Activated CD4-positive, alpha-beta T cell treated with anti-CD3 and anti-CD28 coated beads for 24 hours (primary cell): ENCODE measurements around the gene CLCN2.
A peak's percentile ranks its signal among the peaks of the same experiment; 100 is the strongest.

Experiments used
- DNase-seq, 2 donors: peaks; one replicate each; pipeline ENCODE4 v3.0.0-alpha.2; 2020; ENCODE audit warnings: low read depth in 2 of 2

CLCN2 gene

DNA sequence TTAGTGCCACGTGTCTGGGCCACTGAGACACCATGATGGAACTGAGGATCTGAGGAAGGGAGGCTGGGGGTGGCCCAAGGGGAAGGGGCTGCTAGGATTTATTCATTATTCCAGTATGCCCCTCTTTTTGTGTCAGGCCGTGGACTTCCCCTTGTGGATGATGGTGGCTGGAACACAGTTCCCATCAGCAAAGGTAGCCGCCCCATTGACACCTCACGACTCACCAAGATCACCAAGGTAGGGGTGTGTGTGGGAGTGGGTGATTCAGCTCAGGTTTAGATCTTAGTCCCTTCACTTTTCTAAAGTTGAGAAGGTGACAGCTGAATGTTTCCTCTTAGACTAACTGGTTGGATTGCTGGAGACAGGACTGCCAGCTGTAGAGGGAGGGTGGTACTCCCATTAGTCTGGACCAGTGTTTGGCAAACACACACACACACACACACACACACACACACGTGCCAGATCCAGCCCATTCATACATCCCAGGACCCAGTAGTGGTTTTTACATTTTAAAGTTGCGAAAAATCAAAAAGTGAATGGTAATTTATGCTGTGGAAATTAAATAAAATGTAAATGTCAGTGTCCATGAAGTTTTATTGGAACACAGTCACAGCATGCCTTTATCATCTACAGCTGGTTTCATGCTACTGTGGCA lies 35.6 kb downstream of the CLCN2 start:
- peak in 1 of 2 donors; percentile 34 for DNase-seq

GRCh38 chr3:184325269-184325668 lies 36.1 kb downstream of the CLCN2 start:
- DNase-seq, result no peak

GRCh38 chr3:184323696-184324095 lies 37.7 kb downstream of the CLCN2 start:
- no peak for DNase-seq

DNA sequence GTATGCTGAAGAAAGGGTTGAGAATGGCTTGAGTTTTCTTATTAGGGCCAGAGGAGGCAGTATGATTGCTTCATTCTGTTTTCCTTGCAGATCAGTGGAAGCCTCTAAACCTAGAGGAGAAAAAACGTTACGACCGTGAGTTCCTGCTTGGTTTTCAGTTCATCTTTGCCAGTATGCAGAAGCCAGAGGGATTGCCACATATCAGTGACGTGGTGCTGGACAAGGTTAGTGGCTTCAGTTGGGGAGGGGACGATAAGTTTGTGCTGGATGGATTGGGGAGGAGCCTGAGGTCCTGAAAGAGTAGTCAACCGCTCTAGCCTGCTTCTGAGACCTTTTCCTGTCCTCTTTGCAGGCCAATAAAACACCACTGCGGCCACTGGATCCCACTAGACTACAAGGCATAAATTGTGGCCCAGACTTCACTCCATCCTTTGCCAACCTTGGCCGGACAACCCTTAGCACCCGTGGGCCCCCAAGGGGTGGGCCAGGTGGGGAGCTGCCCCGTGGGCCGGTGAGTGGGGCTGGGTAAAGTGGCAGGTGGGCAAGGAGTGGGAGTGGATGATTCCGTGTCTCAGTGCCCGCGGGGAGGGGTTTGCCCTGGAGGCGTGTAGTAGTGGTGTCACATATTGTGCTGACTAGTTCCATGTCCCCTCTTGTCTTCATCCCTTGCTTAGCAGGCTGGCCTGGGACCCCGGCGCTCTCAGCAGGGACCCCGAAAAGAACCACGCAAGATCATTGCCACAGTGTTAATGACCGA lies 38.5 kb downstream of the CLCN2 start:
- DNase-seq, result no peak

GRCh38 chr3:184321666-184322065 lies 39.7 kb downstream of the CLCN2 start:
- DNase-seq, result no peak

DNA sequence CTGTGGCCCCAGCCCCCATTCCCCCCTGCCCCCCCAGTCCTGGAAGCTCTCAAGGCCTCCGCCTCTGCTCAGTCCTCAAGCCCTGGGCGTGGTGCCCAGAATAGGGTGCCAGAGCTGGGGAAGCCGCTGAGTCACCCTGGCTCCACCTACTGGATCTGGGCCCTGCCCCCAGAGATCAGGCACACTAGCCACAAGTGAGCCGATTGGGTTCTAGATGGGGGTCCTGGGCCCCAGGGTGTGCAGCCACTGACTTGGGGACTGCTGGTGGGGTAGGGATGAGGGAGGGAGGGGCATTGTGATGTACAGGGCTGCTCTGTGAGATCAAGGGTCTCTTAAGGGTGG lies 41.3 kb downstream of the CLCN2 start:
- peak; percentile 23 to 35 for DNase-seq

DNA sequence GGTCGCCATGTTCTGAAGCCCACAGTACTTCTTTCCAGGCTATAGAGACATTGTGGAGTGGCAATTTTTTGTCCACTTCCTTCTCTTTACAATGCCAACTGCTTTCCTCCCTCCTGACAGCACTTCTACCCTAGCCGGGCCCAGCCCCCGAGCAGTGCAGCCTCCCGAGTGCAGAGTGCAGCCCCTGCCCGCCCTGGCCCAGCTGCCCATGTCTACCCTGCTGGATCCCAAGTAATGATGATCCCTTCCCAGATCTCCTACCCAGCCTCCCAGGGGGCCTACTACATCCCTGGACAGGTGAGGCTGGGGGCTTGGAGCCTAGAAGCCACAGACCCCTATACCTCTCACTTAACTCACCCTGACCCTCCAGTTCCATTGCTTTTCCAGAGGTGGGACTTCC lies 44.2 kb downstream of the CLCN2 start:
- DNase-seq, result no peak

- DNase-seq, result no peak
These were observed 44.6 kb downstream of the CLCN2 start for GRCh38 chr3:184316792-184317191.

DNA sequence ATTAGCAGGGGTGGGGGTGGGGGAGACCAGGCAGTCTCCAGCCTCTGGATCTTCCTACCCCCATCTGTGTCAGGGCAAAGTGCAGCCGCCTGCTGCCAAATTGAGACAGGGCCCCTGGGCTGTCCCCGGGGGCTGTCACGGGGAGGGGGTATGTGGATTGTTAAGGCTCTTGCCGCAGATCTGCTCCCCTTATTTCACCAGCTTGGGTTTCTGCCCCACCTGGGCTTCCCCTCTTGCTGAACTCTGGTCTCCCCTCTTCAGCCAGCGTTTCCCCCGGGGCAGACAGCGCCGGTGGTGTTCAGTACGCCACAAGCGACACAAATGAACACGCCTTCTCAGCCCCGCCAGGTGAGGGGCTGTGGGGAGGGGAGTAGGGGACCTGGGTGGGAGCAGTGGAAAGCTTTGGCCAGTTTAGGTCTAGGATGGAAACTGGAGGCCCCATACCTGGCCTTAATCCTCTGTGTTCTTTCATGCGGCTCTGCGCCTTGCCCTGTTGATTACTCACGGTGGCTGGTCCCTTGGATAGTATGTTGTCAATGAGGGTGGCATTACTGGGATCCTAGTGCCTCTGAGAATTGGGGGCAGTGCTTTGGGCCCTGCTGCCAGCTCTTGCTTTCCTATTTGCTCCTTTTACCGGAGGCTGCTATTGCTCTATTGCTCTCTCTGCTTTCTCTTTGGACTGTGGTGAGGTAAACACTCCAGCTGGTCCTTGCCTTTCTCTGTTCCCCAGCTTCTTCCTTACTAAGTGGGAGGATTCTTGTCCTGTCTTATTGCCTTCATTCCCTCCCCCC lies 45.3 kb downstream of the CLCN2 start:
- no peak for DNase-seq

GRCh38 chr3:184315543-184315867 lies 45.9 kb downstream of the CLCN2 start:
- no peak for DNase-seq

- DNase-seq, result peak; percentile 31 to 36
These were observed 46.5 kb downstream of the CLCN2 start for GRCh38 chr3:184314700-184315542.

DNA sequence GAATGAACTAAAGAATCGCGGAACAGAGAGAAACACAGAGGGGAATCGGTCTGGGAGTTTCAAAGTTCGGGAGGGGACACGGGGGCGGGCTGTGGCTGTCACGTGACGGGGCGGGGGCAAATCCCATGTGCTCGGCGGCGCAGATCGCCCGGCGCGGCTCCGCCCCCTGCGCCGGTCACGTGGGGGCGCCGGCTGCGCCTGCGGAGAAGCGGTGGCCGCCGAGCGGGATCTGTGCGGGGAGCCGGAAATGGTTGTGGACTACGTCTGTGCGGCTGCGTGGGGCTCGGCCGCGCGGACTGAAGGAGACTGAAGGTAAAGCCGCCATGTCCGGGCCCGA lies 47.1 kb downstream of the CLCN2 start, which contains the start of gene EIF4G1:
Gene EIF4G1, plus strand, starts transcription at position 244 of the 337 bp plus-strand sequence. CDS start 1,191 bp downstream, outside the sequence.
- DNase-seq, result peak; percentile 87 to 91

GRCh38 chr3:184311633-184312032 lies 49.8 kb downstream of the CLCN2 start:
- no peak for DNase-seq

- DNase-seq, result no peak
These were observed 52.7 kb downstream of the CLCN2 start for GRCh38 chr3:184308744-184309143.

- DNase-seq, result no peak
These were observed 53.5 kb downstream of the CLCN2 start for GRCh38 chr3:184307915-184308314.

GRCh38 chr3:184306341-184306972 lies 54.9 kb downstream of the CLCN2 start:
- DNase-seq, result no peak

DNA sequence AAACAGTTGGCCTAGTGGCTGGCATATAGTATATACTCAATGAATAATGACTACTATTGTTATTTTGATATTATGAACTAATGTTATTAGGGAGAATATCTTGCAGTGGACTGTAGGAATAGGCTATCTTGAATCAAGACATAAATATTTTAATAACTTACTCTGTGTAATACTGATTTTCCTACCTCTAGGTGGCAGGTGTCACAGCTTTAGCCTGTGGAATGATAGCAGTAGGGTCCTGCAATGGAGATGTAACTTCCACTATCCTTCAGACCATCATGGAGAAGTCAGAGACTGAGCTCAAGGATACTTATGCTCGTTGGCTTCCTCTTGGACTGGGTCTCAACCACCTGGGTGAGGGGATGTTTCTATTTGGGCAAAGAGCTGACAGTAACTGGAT lies 55.8 kb downstream of the CLCN2 start:
- no peak for DNase-seq

- no peak for DNase-seq
These were observed 61.1 kb downstream of the CLCN2 start for GRCh38 chr3:184300378-184300720.

DNA sequence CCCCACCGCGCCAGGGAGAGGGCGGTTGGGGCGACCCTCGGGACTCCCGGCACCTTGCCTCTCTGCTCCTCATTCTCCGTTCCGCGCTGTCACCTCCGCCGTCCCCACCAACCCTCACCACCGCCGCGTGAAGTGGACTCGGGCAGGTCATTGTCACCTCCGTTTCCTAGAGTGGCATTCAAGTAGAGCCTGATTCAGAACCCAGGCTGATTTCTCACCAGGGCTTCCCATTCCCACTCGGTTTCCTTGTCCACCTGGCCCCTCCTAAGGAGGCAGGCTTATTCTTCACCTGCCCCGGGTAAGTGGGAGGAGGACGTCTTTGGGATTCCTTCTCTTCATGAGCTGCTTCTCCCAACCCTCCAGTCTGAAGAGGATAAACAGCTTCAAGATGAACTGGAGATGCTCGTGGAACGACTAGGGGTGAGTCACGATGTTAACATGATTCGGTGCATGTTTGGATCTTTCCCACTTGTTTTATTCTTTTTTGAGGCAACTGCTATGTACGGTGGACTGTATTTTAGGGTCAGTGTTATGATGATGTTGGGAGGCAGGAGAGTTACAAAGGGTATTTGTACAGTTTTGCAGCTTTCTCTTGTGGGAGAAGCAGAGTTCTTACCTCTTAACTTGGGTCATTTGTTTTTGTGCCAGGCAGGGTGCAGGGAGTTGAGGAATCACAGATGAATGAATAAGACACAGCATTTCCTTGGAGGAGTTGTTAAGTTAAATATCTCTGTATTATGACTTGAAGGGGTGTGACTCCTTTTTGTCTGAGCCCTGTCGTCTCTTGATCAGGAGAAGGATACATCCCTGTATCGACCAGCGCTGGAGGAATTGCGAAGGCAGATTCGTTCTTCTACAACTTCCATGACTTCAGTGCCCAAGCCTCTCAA lies 61.7 kb downstream of the CLCN2 start:
- DNase-seq, result no peak

DNA sequence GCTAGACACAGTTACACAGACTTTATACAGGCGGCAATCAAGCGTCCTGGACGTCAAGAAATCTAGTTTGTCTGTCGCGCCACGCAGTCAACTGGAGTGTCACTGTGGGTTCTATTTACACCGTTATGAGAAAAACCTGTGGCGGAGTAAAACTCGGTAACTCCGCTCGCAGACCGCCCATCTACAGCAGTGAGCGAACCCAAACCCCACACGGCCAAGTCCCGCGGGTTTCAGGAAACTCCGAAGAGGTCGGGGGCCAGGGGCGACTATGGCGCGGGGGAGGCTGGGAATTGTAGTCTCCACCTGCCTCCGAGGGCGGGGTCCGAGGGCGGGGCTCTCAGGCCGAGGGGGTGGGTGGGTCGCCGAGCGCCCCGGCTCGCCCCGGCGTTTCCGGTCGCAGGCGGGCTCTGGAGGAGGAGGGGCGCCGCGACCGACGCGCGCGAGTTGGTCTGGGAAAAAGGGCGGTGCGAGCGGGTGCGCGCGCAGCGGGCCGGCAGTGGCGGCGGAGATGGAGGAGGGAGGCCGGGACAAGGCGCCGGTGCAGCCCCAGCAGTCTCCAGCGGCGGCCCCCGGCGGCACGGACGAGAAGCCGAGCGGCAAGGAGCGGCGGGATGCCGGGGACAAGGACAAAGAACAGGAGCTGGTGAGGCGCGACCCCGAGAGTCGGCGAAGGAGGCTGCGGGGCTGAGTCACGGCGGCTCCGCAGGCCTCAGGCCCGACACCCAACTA lies 62.5 kb downstream of the CLCN2 start, which contains the start of gene PSMD2:
Gene PSMD2, plus strand, starts transcription at position 483 of the 729 bp plus-strand sequence. Its CDS starts 26 bp downstream, at position 509.
- peak; percentile 97 for DNase-seq
